HG03521 (cell line): Measurements from ENCODE around the gene MILR1.
"Not testable (repeated sequence)": the region's sequence is repeated elsewhere in the genome, so short reads cannot be mapped to it uniquely, and the experiment has no call there.

Source experiments
- ATAC-seq: cut with Tn5 transposase; IDR thresholded peaks from one replicate; pipeline ENCODE4 v1.9.1; 2021; ENCODE audit warnings: mild to moderate bottlenecking, moderate library complexity; ENCODE audit not compliant: unreplicated experiment

MILR1 gene

GRCh38 chr17:64426596-64426995 lies 22.3 kb upstream of the MILR1 start:
- no peak for ATAC-seq

- ATAC-seq = no peak
Observed at GRCh38 chr17:64428406-64428805, 20.5 kb upstream of the MILR1 start.

GRCh38 chr17:64430036-64430435 lies 18.9 kb upstream of the MILR1 start:
- not testable (repeated sequence) for ATAC-seq

GRCh38 chr17:64431534-64431933 lies 17.4 kb upstream of the MILR1 start:
- ATAC-seq = no peak

- ATAC-seq = no peak
Observed at GRCh38 chr17:64437944-64438525, 10.9 kb upstream of the MILR1 start.

GRCh38 chr17:64439521-64439920 lies 9.4 kb upstream of the MILR1 start:
- ATAC-seq = not testable (repeated sequence)

- ATAC-seq = no peak
Observed at GRCh38 chr17:64439956-64440355, 9.0 kb upstream of the MILR1 start.

GRCh38 chr17:64441772-64442540 lies 7.0 kb upstream of the MILR1 start:
- ATAC-seq = no peak

- ATAC-seq = no peak
Observed at GRCh38 chr17:64442541-64442971, 6.4 kb upstream of the MILR1 start.

- ATAC-seq = no peak
Observed at GRCh38 chr17:64443086-64443760, 5.7 kb upstream of the MILR1 start.

GRCh38 chr17:64447526-64447925 lies 1.4 kb upstream of the MILR1 start:
- no peak for ATAC-seq

GRCh38 chr17:64449545-64449944 lies 630 bp downstream of the MILR1 start:
- ATAC-seq = no peak

- ATAC-seq = no peak
Observed at GRCh38 chr17:64455993-64456885, 7.3 kb downstream of the MILR1 start.

- no peak for ATAC-seq
Observed at GRCh38 chr17:64457156-64457555, 8.2 kb downstream of the MILR1 start.

- ATAC-seq = no peak
Observed at GRCh38 chr17:64458756-64459155, 9.8 kb downstream of the MILR1 start.

GRCh38 chr17:64459284-64459747 lies 10.4 kb downstream of the MILR1 start:
- no peak for ATAC-seq

- not testable (repeated sequence) for ATAC-seq
Observed at GRCh38 chr17:64459818-64460217, 10.9 kb downstream of the MILR1 start.

GRCh38 chr17:64460955-64461354 lies 12.0 kb downstream of the MILR1 start:
- no peak for ATAC-seq

GRCh38 chr17:64461788-64462187 lies 12.9 kb downstream of the MILR1 start:
- no peak for ATAC-seq

- no peak for ATAC-seq
Observed at GRCh38 chr17:64466019-64466735, 17.3 kb downstream of the MILR1 start.
